Epithelial cell of prostate (primary cell): Measurements from ENCODE around the gene UST.
"Not testable (repeated sequence)": the region's sequence is repeated elsewhere in the genome, so short reads cannot be mapped to it uniquely, and the experiment has no call there.

ENCODE experiments used
- DNase-seq: peaks from one replicate; pipeline ENCODE4 v3.0.0-alpha.2; 2011; ENCODE audit warnings: low read depth, low spot score
- H3K27ac ChIP-seq: fragments of 450-650 bp; 2 replicates; pipeline ENCODE4 v1.5.1; 2017; ENCODE audit warnings: mild to moderate bottlenecking

Gene UST

GRCh38 chr6:149093643-149094042 is 346.8 kb downstream of the UST start:
- no peak for DNase-seq
- no peak overlapping the region for H3K27ac ChIP-seq

DNA sequence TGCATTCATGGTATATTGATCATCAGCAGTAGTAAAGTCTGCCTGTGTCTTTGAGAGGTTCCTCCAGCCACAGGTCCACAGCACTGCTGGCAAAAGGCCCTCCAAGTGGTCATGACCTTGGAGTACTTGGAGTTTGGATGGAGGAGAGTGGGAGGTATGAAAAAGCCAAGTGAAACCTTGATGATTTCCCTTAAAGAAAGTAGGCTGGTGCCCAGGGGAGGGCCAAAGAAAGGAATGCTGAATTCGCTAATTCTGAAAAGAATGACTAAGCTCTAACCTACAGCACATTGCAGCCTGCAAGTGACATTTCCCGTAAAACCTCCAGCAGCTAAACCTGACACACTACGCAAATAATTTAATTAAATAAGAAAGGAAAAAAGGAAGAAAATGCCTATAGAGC is 347.3 kb downstream of the UST start:
- DNase-seq, result no peak
- H3K27ac ChIP-seq, result no peak overlapping the region

DNA sequence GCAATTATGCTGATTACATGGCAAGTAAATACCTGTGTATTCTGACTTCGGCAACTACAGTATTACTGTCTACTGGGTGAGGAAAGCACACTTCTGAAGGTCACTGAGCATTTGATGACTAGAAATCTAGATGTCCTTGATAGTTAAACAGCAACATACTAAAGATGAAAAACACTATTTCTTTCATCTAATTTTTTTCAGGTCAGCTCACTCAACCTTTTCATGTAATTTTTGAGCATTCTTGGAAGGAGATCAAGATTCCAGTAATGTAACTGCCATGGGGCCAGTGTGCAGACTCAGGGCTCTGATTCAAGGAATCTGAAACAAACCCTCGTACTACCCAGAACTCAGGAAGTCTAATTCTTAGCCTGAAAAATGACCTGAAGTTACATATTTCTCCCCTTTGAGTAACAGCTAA is 348.1 kb downstream of the UST start:
- no peak for DNase-seq
- H3K27ac ChIP-seq, result no peak overlapping the region

DNA sequence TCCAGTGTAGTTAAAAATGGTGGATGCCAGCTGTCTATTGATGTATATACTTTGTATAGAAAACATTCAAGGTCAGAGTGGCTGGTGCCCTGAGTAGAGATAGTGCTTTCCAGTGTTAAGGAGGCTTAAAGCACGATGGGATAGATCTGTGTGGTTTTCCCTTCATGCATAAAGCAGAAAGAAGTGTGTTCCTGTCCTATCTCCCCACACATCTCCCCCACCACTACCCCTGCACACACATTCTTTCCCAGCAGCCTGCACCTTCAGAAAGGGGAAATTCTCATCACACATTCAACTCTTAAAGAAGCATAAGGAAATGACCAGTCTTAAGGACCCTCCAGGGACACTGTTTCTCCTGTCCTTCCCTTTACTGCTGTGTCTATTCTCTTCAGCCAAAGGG is 349.0 kb downstream of the UST start:
- DNase-seq, result no peak

DNA sequence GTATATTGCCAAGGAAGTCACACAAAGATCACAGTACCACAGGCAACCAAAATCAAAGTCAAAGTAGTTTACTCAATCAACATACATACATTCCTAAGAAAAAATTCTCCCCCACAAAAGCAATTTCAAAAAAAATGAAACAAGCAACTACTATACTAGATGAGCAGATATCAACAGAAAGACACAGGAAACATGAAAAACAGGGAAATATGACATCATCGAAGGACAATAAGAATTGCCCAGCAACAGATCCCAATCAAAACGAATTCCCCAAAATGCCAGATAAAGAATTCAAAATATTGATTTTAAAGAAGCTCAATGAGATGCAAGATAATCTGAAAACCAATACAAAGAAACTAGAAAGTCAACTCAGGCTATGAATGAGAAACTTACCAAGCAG is 351.0 kb downstream of the UST start:
- no peak for DNase-seq
- H3K27ac ChIP-seq, result no peak overlapping the region

More for the DNA sequence above, 349.0 kb downstream of the UST start:
- H3K27ac ChIP-seq, result no peak overlapping the region

DNA sequence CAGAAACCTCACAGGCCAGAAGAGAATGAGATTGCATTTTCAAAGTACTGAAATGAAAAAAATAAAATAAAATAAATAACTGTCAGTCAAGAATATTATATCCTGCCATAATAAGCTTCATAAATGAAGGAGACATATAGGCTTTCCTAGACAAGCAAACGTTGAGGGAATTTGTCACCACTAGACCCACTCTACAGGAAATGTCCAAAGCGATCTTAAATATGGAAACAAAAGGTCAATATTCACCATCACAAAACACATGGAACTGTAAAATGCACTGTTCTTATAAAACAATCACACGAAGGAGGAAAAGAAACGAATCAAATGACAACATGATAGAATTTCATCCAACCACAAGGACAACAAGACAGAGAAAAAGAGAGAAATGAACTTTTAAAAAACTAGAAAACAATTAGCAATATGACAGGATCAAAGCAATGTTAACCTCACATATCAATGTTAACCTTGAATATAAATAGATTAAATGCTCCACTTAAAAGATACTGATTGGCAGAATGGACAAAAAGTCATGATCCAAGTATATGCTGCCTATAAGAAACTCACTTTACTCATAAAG is 352.0 kb downstream of the UST start:
- no peak overlapping the region for H3K27ac ChIP-seq
- DNase-seq, result no peak

DNA sequence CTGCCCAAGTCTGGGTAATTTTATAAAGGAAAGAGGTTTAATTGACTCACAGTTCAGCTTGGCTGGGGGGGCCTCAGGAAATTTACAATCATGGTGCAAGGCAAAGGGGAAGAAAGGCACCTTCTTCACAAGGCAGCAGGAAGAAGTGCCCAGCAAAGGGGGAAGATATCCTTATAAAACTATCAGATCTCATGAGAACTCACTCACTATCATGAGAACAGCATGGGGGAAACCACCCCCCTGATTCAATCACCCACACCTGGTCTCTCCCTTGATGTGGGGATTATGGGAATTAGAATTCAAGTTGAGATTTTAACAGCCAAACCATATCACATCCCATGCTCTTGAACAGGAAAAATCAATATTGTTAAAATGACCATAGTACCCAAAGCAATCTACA is 355.5 kb downstream of the UST start:
- no peak for DNase-seq
- H3K27ac ChIP-seq, result no peak overlapping the region

GRCh38 chr6:149103950-149104349 is 357.1 kb downstream of the UST start:
- not testable (repeated sequence) for H3K27ac ChIP-seq, DNase-seq

DNA sequence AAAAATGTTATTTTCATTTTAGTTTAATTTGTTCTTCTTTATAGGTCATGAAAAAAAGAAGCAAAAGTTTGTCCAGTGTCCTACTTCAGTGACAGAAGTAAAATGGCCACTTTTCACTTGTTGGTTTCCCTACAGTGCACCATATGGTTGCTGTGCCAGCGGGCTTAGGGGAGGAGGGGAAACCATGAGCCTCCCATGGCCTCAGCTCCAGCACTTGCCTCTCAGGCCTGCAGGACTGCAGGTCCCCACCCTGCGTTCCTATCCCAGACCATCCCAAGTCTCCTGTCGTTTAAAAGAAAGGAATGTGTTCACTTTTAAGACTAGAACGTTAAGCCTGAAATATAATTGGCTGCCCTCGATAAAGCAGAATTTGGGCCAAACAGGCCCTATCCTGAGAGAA is 360.7 kb downstream of the UST start:
- DNase-seq, result no peak
- H3K27ac ChIP-seq, result no peak overlapping the region

- no peak overlapping the region for H3K27ac ChIP-seq
- no peak for DNase-seq
These were observed 361.4 kb downstream of the UST start for GRCh38 chr6:149108038-149108748.

GRCh38 chr6:149108749-149109100 is 361.9 kb downstream of the UST start:
- no peak overlapping the region for H3K27ac ChIP-seq
- DNase-seq, result no peak

DNA sequence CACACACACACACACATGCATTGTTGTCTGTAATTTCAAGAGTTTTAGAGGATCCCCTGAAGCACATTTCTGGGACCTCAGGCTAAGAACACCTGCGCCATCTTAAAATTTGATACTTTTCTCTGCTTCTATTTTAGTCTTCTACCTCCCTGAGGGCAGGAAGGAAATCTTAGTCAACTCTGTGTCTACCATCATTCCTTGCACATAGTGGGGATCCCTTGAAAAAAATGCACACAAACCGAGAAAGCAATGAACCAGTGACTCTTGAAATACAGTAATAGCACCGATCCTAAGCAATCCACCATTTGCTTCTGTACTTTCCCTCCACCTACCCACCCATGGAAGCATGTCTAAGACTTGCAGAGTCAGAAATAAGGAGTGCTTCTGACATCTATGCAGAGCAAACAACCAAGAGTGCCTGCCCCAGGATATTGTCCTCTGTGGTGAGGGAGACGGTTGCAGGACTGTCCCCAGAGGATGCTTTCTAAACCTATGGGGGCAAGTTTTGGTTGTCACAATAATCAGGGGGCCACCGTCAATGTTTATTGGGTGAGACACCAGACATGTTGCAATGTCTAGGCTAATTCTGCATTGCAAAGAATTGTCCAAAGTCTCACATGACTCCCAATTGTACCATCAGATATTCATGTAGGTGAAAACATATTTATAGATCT is 362.7 kb downstream of the UST start:
- no peak for DNase-seq
- no peak overlapping the region for H3K27ac ChIP-seq

DNA sequence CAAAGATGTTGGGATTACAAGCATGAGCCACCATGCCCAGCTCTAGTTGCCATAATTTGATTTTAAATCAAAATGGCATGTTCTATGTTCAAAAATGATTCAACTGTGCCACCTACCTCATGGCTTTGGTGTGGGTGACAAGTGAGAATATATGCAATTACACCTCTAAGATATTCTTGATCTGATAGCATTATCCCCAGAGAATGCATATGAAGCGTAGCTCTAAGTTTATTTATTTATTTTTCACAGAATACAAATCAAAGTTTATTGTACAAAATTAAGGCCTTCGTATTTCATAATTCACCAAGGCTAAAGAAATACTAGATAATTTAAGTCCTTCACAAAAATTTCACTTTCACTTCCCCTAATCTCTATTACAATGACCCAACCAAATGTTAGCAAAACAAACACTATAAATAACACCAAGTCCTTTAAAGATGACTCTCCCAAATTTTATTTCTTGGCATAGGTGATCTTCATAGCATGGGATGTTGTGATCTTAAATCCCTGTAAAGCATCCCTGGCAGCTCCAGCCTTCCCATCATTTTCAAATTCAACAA is 364.8 kb downstream of the UST start:
- no peak overlapping the region for H3K27ac ChIP-seq
- no peak for DNase-seq

GRCh38 chr6:149112976-149113375 is 366.1 kb downstream of the UST start:
- no peak overlapping the region for H3K27ac ChIP-seq
- DNase-seq, result no peak

GRCh38 chr6:149114167-149114566 is 367.3 kb downstream of the UST start:
- H3K27ac ChIP-seq, result no peak overlapping the region
- no peak for DNase-seq

GRCh38 chr6:149118737-149119653 is 372.2 kb downstream of the UST start:
- H3K27ac ChIP-seq, result no peak overlapping the region
- DNase-seq, result no peak

- DNase-seq, result no peak
- no peak overlapping the region for H3K27ac ChIP-seq
These were observed 376.3 kb downstream of the UST start for GRCh38 chr6:149122850-149123821.

- H3K27ac ChIP-seq, result no peak overlapping the region
These were observed 378.5 kb downstream of the UST start for GRCh38 chr6:149125309-149125708.

More at GRCh38 chr6:149125309-149125708, 378.5 kb downstream of the UST start:
- DNase-seq, result no peak
